SK-N-MC (cell line): Measurements from ENCODE around the gene COMMD3.

ENCODE experiments used
- EZH2 ChIP-seq: fragments of 200-600 bp; sonication (generic); IDR thresholded peaks from one replicate; pipeline ENCODE4 v1.6.1; 2017; ENCODE audit warnings: antibody characterized with exemption
- FOXP2 ChIP-seq: optimal IDR thresholded peaks from 2 replicates; pipeline ENCODE3; 2011; ENCODE audit warnings: mild to moderate bottlenecking, moderate library complexity; ENCODE audit not compliant: insufficient read depth; ENCODE audit errors: extremely low read length, control extremely low read depth
- POLR2AphosphoS5 ChIP-seq: IDR thresholded peaks from 2 replicates; pipeline ENCODE4 v1.6.1; 2012; ENCODE audit warnings: mild to moderate bottlenecking, low read depth, low read length, borderline replicate concordance

GRCh38 chr10:22369434-22370072, 53.4 kb downstream of the COMMD3 start:
- TF ChIP-seq EZH2, result no peak
- TF ChIP-seq POLR2AphosphoS5, result no peak
- no peak for TF ChIP-seq FOXP2
